SJSA1 (cell line): ENCODE data around the gene C11orf68. TPM values are rescaled to one million over a fixed set of nuclear protein-coding genes. Genes with fewer than 3 reads are reported as not detected.

Experiments
- DNase-seq, 2 experiments: peaks; one replicate each; pipeline ENCODE4 v3.0.0-alpha.2; 2015 to 2020; ENCODE audit warnings: low spot score in 2 of 2, low read depth in 1 of 2
- H3K27ac ChIP-seq: fragments of 250-450 bp; sonication (Bioruptor Pico); 2 replicates; pipeline ENCODE4 v1.5.1; 2020; ENCODE audit warnings: mild to moderate bottlenecking, moderate library complexity
- H3K27me3 ChIP-seq: fragments of 250-450 bp; sonication (Bioruptor Pico); replicated peaks from 2 replicates; pipeline ENCODE4 v1.5.1; 2020; ENCODE audit warnings: mild to moderate bottlenecking, moderate library complexity
- H3K36me3 ChIP-seq: fragments of 250-450 bp; sonication (Bioruptor Pico); 2 replicates; pipeline ENCODE4 v1.5.1; 2020; ENCODE audit warnings: mild to moderate bottlenecking
- H3K4me1 ChIP-seq: fragments of 250-450 bp; sonication (Bioruptor Pico); replicated peaks from 2 replicates; pipeline ENCODE4 v1.6.1; 2021; ENCODE audit warnings: mild to moderate bottlenecking
- H3K4me3 ChIP-seq: fragments of 250-450 bp; sonication (Bioruptor Pico); 2 replicates; pipeline ENCODE4 v1.5.1; 2020; ENCODE audit warnings: mild to moderate bottlenecking
- H3K9me3 ChIP-seq: fragments of 250-450 bp; sonication (Bioruptor Pico); replicated peaks from 2 replicates; pipeline ENCODE4 v1.5.1; 2020; ENCODE audit warnings: mild to moderate bottlenecking
- total RNA-seq: library from RNA; depleted of rRNA; stranded (reverse); fragments of >200 nt; shearing (Covaris generic); gene quantifications from 2 replicates; pipeline ENCODE4 v1.2.3, GENCODE V29; 2014

C11orf68 gene
- total RNA-seq, 1 experiment from 2014 or later: 44.8 TPM

GRCh38 chr11:65931773-65932557, 13.1 kb upstream of the C11orf68 start:
- Histone ChIP-seq H3K4me1 (peaks cover 3% of the 10 kb centered on the region; the same call in 1 of the 2 replicates), H3K4me3 (no peak overlapping the region), H3K9me3 (no peaks in the 10 kb centered on the region), H3K27ac (no peak overlapping the region), H3K36me3 (peaks cover 3% of the 10 kb centered on the region; the same call in 1 of the 2 replicates), H3K27me3 (peaks cover 3% of the 10 kb centered on the region)
- peak in 1 of 2 experiments; percentile 57 for DNase-seq

GRCh38 chr11:65928667-65929066, 9.8 kb upstream of the C11orf68 start:
- no peak for DNase-seq
- Histone ChIP-seq H3K36me3 (peaks cover 16% of the 10 kb centered on the region), H3K4me3 (no peak overlapping the region), H3K27ac (no peak overlapping the region), H3K27me3 (no peaks in the 10 kb centered on the region), H3K4me1 (peaks cover 3% of the 10 kb centered on the region; the same call in 1 of the 2 replicates), H3K9me3 (no peaks in the 10 kb centered on the region)

- Histone ChIP-seq H3K36me3 (peaks cover 23% of the 10 kb centered on the region), H3K4me3 (no peak overlapping the region), H3K9me3 (no peaks in the 10 kb centered on the region), H3K27ac (no peak overlapping the region), H3K4me1 (peaks cover 3% of the 10 kb centered on the region; the same call in 1 of the 2 replicates), H3K27me3 (no peaks in the 10 kb centered on the region)
- DNase-seq: no peak
Measured at GRCh38 chr11:65927904-65928397, 9.1 kb upstream of the C11orf68 start.

- no peak for DNase-seq
- H3K27ac ChIP-seq: no peak overlapping the region
- H3K27me3 ChIP-seq: no peaks in the 10 kb centered on the region
- peaks cover 49% of the 10 kb centered on the region for H3K36me3 ChIP-seq
- peaks cover 8% of the 10 kb centered on the region for H3K4me1 ChIP-seq
- H3K9me3 ChIP-seq: no peaks in the 10 kb centered on the region
- H3K4me3 ChIP-seq: no peak overlapping the region
Measured at GRCh38 chr11:65925397-65925796, 6.5 kb upstream of the C11orf68 start.

GRCh38 chr11:65922565-65922964, 3.7 kb upstream of the C11orf68 start:
- no peak overlapping the region for H3K4me3 ChIP-seq
- no peaks in the 10 kb centered on the region for H3K27me3 ChIP-seq
- H3K9me3 ChIP-seq: peaks cover 5% of the 10 kb centered on the region; the same call in 1 of the 2 replicates
- peaks cover 23% of the 10 kb centered on the region for H3K4me1 ChIP-seq
- no peak for DNase-seq
- no peak overlapping the region for H3K27ac ChIP-seq
- peaks cover 72% of the 10 kb centered on the region for H3K36me3 ChIP-seq

GRCh38 chr11:65921876-65922275, 3.0 kb upstream of the C11orf68 start:
- Histone ChIP-seq H3K36me3 (peaks cover 76% of the 10 kb centered on the region), H3K4me1 (peaks cover 30% of the 10 kb centered on the region), H3K9me3 (peaks cover 5% of the 10 kb centered on the region; the same call in 1 of the 2 replicates)

GRCh38 chr11:65921033-65921555, 2.2 kb upstream of the C11orf68 start:
- H3K4me1 ChIP-seq: peaks cover 38% of the 10 kb centered on the region
- H3K4me3 ChIP-seq: no peak overlapping the region
- DNase-seq: no peak
- H3K36me3 ChIP-seq: peaks cover 82% of the 10 kb centered on the region
- no peaks in the 10 kb centered on the region for H3K27me3 ChIP-seq
- no peak overlapping the region for H3K27ac ChIP-seq
- H3K9me3 ChIP-seq: peaks cover 5% of the 10 kb centered on the region; the same call in 1 of the 2 replicates

More at GRCh38 chr11:65921876-65922275, 3.0 kb upstream of the C11orf68 start:
- DNase-seq: no peak
- Histone ChIP-seq H3K4me3 (no peak overlapping the region), H3K27ac (no peak overlapping the region), H3K27me3 (no peaks in the 10 kb centered on the region)

- H3K27ac ChIP-seq: no peak overlapping the region
- DNase-seq: no peak
- H3K9me3 ChIP-seq: peaks cover 5% of the 10 kb centered on the region; the same call in 1 of the 2 replicates
- H3K4me3 ChIP-seq: peak overlapping the region; percentile 94
- H3K4me1 ChIP-seq: peaks cover 45% of the 10 kb centered on the region
- H3K36me3 ChIP-seq: peaks cover 82% of the 10 kb centered on the region
- H3K27me3 ChIP-seq: no peaks in the 10 kb centered on the region
Measured at GRCh38 chr11:65920372-65920802, 1.5 kb upstream of the C11orf68 start.

GRCh38 chr11:65919573-65920371, 910 bp upstream of the C11orf68 start:
- Histone ChIP-seq H3K36me3 (peaks cover 82% of the 10 kb centered on the region), H3K9me3 (peaks cover 5% of the 10 kb centered on the region; the same call in 1 of the 2 replicates), H3K27ac (peak overlapping the region; percentile 49), H3K4me3 (peak overlapping the region; percentile 94), H3K27me3 (no peaks in the 10 kb centered on the region), H3K4me1 (peaks cover 51% of the 10 kb centered on the region)
- DNase-seq: peak; percentile 44 to 76

GRCh38 chr11:65919141-65919572, 295 bp upstream of the C11orf68 start, which contains the start of gene DRAP1:
DRAP1 (plus strand) TSS chr11:65919426; CDS start chr11:65919502, 76 bp downstream.
- peaks cover 57% of the 10 kb centered on the region for H3K4me1 ChIP-seq

GRCh38 chr11:65917434-65918210, 1.2 kb downstream of the C11orf68 start:
- Histone ChIP-seq H3K27ac (peak overlapping the region; percentile 93), H3K4me1 (peaks cover 72% of the 10 kb centered on the region), H3K4me3 (peak overlapping the region; percentile 94), H3K27me3 (no peaks in the 10 kb centered on the region), H3K36me3 (peaks cover 66% of the 10 kb centered on the region), H3K9me3 (peaks cover 5% of the 10 kb centered on the region; the same call in 1 of the 2 replicates)
- DNase-seq: no peak

More at GRCh38 chr11:65919141-65919572, 295 bp upstream of the C11orf68 start, which contains the start of gene DRAP1:
- Histone ChIP-seq H3K27ac (peak within 1 kb of the TSS; percentile 93), H3K27me3 (no peaks in the 10 kb centered on the region), H3K9me3 (peaks cover 5% of the 10 kb centered on the region; the same call in 1 of the 2 replicates), H3K4me3 (peak within 1 kb of the TSS; percentile 94), H3K36me3 (peaks cover 79% of the 10 kb centered on the region)
- DNase-seq: peak; percentile 98 to 100

- Histone ChIP-seq H3K27me3 (no peaks in the 10 kb centered on the region), H3K4me1 (peaks cover 78% of the 10 kb centered on the region), H3K27ac (peak overlapping the region; percentile 93), H3K4me3 (peak overlapping the region; percentile 94; the same call in 1 of the 2 replicates), H3K36me3 (peaks cover 60% of the 10 kb centered on the region), H3K9me3 (peaks cover 5% of the 10 kb centered on the region; the same call in 1 of the 2 replicates)
- no peak for DNase-seq
Measured at GRCh38 chr11:65917077-65917433, 1.8 kb downstream of the C11orf68 start.
